WTC11 (cell line): ENCODE data around the gene SH3BP4. TPM values are rescaled to one million over a fixed set of nuclear protein-coding genes. Genes with fewer than 3 reads are reported as not detected.

Source experiments
- ATAC-seq: fragments of 200-7000 bp; cut with Tn5 transposase; 2 replicates; pipeline ENCODE4 v1.10.0; 2021; ENCODE audit warnings: mild to moderate bottlenecking, moderate library complexity
- CTCF ChIA-PET: fragments of 300-600 bp; sonication (Branson Sonifier 250); formaldehyde crosslinking; loops from one replicate; lab custom pipeline; 2021; ENCODE audit warnings: antibody characterized with exemption; lab: Charles Lee
- POLR2A ChIA-PET: fragments of 350-600 bp; sonication (Branson Sonifier 250); formaldehyde crosslinking; loops from one replicate; lab custom pipeline; 2021; ENCODE audit warnings: antibody characterized with exemption; lab: Charles Lee
- DNase-seq: peaks from one replicate; pipeline ENCODE4 v3.0.0; 2021; ENCODE audit warnings: low spot score
- H3K27ac Mint-ChIP-seq: 2 replicates; pipeline ENCODE4 v1.8.0; 2021; ENCODE audit warnings: mixed read lengths
- H3K27me3 Mint-ChIP-seq: 2 replicates; pipeline ENCODE4 v1.8.0; 2021; ENCODE audit warnings: low read depth, mild to moderate bottlenecking, moderate library complexity, mixed read lengths
- H3K36me3 Mint-ChIP-seq: 2 replicates; pipeline ENCODE4 v1.8.0; 2021; ENCODE audit warnings: mixed read lengths
- H3K4me1 Mint-ChIP-seq: 2 replicates; pipeline ENCODE4 v1.8.0; 2022; ENCODE audit warnings: mixed read lengths
- H3K4me3 Mint-ChIP-seq: 2 replicates; pipeline ENCODE4 v1.8.0; 2021; ENCODE audit warnings: mild to moderate bottlenecking, moderate library complexity, mixed read lengths
- H3K9me3 Mint-ChIP-seq: 2 replicates; pipeline ENCODE4 v1.8.0; 2021; ENCODE audit warnings: mixed read lengths
- ATF3 ChIP-seq: sonication (generic); formaldehyde crosslinking; conservative IDR thresholded peaks from 2 replicates; pipeline ENCODE4 v1.8.1; 2022; ENCODE audit warnings: mild to moderate bottlenecking, missing genetic modification reagents
- E2F1 ChIP-seq: sonication (generic); formaldehyde crosslinking; IDR thresholded peaks from 2 replicates; pipeline ENCODE4 v1.8.0; 2022; ENCODE audit warnings: mild to moderate bottlenecking, missing genetic modification reagents
- NFATC4 ChIP-seq: fragments of 250-450 bp; sonication (Bioruptor Pico); IDR thresholded peaks from 2 replicates; pipeline ENCODE4 v1.9.0; 2021; ENCODE audit warnings: mild to moderate bottlenecking
- NFE2L1 ChIP-seq: sonication (generic); formaldehyde crosslinking; IDR thresholded peaks from 2 replicates; pipeline ENCODE4 v1.8.1; 2023; ENCODE audit warnings: missing genetic modification reagents
- NR2C2 ChIP-seq: sonication (generic); formaldehyde crosslinking; IDR thresholded peaks from 2 replicates; pipeline ENCODE4 v1.8.0; 2022; ENCODE audit warnings: mild to moderate bottlenecking, missing genetic modification reagents
- PRRX2 ChIP-seq: fragments of 250-450 bp; sonication (Bioruptor Pico); IDR thresholded peaks from 2 replicates; pipeline ENCODE4 v1.8.0; 2021; ENCODE audit warnings: mild to moderate bottlenecking
- TCF7 ChIP-seq: sonication (generic); formaldehyde crosslinking; IDR thresholded peaks from 2 replicates; pipeline ENCODE4 v1.8.0; 2022; ENCODE audit warnings: mild to moderate bottlenecking, low read depth, missing genetic modification reagents, moderate library complexity
- ZNF138 ChIP-seq: sonication (generic); formaldehyde crosslinking; conservative IDR thresholded peaks from 2 replicates; pipeline ENCODE4 v1.8.1; 2022; ENCODE audit warnings: mild to moderate bottlenecking, moderate library complexity, missing genetic modification reagents
- ZNF232 ChIP-seq: sonication (generic); formaldehyde crosslinking; IDR thresholded peaks from 2 replicates; pipeline ENCODE4 v1.8.0; 2022; ENCODE audit warnings: mild to moderate bottlenecking, missing genetic modification reagents
- total RNA-seq: library from RNA; stranded (reverse); gene quantifications from 3 replicates; pipeline ENCODE4 v1.2.3, GENCODE V29; 2021
- TF ChIP-seq, protein P1 (sequence below): fragments of 250-450 bp; sonication (Bioruptor Pico); IDR thresholded peaks from 2 replicates; pipeline ENCODE4 v1.9.0; 2021; ENCODE audit warnings: mild to moderate bottlenecking, borderline replicate concordance
- TF ChIP-seq, protein P2 (sequence below): sonication (generic); formaldehyde crosslinking; IDR thresholded peaks from 2 replicates; pipeline ENCODE4 v1.8.1; 2022; ENCODE audit warnings: low read depth, mild to moderate bottlenecking, moderate library complexity, missing genetic modification reagents, borderline replicate concordance
- TF ChIP-seq, protein P3 (sequence below): sonication (generic); formaldehyde crosslinking; IDR thresholded peaks from 2 replicates; pipeline ENCODE4 v1.8.0; 2023; ENCODE audit warnings: missing genetic modification reagents
- TF ChIP-seq, protein P4 (sequence below): sonication (generic); formaldehyde crosslinking; IDR thresholded peaks from 2 replicates; pipeline ENCODE4 v1.8.0; 2023; ENCODE audit warnings: missing genetic modification reagents, mild to moderate bottlenecking, borderline replicate concordance

Gene SH3BP4
- total RNA-seq, 1 experiment from 2014 or later, result 44.4 TPM

DNA sequence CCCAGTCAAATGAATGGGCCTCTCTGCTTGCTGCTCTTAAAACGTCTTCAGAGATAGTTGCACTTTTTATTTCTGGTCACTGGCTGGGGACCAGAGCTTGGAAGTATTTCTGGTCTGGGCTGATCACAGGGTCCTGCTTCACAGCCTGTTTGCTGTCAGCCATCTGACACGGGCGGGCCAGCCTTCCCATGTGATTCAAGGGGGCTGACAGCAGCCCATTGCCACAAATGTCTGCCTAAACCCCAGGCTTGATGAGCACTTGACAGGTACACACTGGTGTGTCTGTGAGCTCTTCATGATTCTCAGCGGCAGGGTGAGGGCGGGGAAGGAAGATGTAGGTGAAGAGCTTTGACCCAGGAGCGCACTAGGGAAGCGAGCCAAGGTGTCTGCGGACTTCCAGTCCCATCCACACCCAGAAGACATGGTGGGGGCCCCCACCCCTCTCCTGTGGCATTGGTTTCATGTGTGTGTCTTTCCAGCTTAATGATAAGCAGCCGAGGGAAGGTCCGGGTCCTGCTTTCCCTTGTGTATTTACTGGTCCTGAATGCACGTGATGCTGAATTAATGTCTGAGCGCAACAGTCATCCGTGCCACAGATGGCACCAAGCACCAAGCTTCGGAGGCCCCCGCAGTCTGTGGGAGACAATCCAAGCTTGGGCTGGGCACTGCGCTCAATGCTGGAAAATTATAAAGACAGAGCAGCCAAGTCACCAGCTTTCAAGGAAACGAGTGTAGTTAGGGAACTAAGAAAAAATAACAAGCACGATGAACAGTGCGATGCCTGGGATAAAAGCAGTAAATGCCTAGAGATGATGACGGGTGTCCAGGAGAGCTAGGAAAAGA, 73.3 kb downstream of the SH3BP4 start (continued):
- TF ChIP-seq, protein P1, sequence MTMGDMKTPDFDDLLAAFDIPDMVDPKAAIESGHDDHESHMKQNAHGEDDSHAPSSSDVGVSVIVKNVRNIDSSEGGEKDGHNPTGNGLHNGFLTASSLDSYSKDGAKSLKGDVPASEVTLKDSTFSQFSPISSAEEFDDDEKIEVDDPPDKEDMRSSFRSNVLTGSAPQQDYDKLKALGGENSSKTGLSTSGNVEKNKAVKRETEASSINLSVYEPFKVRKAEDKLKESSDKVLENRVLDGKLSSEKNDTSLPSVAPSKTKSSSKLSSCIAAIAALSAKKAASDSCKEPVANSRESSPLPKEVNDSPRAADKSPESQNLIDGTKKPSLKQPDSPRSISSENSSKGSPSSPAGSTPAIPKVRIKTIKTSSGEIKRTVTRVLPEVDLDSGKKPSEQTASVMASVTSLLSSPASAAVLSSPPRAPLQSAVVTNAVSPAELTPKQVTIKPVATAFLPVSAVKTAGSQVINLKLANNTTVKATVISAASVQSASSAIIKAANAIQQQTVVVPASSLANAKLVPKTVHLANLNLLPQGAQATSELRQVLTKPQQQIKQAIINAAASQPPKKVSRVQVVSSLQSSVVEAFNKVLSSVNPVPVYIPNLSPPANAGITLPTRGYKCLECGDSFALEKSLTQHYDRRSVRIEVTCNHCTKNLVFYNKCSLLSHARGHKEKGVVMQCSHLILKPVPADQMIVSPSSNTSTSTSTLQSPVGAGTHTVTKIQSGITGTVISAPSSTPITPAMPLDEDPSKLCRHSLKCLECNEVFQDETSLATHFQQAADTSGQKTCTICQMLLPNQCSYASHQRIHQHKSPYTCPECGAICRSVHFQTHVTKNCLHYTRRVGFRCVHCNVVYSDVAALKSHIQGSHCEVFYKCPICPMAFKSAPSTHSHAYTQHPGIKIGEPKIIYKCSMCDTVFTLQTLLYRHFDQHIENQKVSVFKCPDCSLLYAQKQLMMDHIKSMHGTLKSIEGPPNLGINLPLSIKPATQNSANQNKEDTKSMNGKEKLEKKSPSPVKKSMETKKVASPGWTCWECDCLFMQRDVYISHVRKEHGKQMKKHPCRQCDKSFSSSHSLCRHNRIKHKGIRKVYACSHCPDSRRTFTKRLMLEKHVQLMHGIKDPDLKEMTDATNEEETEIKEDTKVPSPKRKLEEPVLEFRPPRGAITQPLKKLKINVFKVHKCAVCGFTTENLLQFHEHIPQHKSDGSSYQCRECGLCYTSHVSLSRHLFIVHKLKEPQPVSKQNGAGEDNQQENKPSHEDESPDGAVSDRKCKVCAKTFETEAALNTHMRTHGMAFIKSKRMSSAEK (CRISPR knock-in tag), result no peak
- TF ChIP-seq E2F1 (CRISPR knock-in tag), result no peak
- no peak for TF ChIP-seq ZNF138 (CRISPR knock-in tag)
- TF ChIP-seq NR2C2 (CRISPR knock-in tag), result no peak
- TF ChIP-seq ZNF232 (CRISPR knock-in tag), result no peak
- TF ChIP-seq ATF3 (CRISPR knock-in tag), result no peak
- TF ChIP-seq, all 79 proteins: peak for 0

DNA sequence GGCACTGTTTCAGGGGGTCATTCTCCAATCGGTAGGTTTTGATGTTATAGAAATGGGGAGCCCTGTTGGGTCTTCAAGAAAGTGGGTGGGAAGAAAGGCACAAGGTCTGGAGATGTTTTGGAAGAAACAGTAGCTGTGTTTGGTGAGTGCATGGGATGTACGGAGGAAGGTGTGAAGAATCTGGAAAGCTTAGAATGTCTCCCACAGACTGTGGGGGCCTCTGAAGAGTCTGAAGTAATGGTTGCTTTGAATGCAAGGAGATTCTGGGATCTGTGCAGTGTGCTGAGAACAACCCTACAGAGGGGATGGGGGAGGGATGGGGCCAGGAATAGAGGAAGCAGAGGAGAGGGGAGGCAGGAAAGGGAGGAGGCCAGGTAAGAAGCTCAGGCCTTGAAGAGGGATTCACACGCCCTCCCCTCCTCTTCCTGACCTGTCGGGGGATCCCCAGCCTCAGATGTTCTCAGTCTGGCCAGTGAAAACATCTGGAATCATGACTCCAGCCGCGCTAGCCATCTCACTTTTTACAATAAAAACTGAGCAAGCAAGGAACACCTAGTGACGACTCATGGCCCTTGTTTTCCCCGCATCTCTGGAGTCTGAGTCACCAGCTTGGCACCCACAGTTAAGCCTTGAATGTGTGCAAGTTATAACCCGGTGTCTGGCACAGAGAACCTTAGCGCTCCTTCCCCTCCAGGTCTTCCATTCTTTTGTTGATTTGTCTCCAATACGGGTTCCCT, 74.2 kb downstream of the SH3BP4 start:
- Mint-ChIP-seq H3K9me3 (peaks cover 8% of the 10 kb centered on the region; the same call in 1 of the 2 replicates), H3K36me3 (peaks cover 3% of the 10 kb centered on the region), H3K27ac (peak overlapping the region; percentile 20; the same call in 1 of the 2 replicates), H3K4me3 (no peak overlapping the region), H3K27me3 (no peaks in the 10 kb centered on the region), H3K4me1 (peaks cover 41% of the 10 kb centered on the region)
- no peak for ATAC-seq
- TF ChIP-seq TCF7 (CRISPR knock-in tag), result no peak
- TF ChIP-seq PRRX2 (CRISPR knock-in tag), result no peak
- TF ChIP-seq, protein P2, sequence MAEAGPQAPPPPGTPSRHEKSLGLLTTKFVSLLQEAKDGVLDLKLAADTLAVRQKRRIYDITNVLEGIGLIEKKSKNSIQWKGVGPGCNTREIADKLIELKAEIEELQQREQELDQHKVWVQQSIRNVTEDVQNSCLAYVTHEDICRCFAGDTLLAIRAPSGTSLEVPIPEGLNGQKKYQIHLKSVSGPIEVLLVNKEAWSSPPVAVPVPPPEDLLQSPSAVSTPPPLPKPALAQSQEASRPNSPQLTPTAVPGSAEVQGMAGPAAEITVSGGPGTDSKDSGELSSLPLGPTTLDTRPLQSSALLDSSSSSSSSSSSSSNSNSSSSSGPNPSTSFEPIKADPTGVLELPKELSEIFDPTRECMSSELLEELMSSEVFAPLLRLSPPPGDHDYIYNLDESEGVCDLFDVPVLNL (CRISPR knock-in tag), result no peak
- no peak for TF ChIP-seq NFATC4 (CRISPR knock-in tag)
- TF ChIP-seq NFE2L1 (CRISPR knock-in tag), result no peak
- TF ChIP-seq, protein P3, sequence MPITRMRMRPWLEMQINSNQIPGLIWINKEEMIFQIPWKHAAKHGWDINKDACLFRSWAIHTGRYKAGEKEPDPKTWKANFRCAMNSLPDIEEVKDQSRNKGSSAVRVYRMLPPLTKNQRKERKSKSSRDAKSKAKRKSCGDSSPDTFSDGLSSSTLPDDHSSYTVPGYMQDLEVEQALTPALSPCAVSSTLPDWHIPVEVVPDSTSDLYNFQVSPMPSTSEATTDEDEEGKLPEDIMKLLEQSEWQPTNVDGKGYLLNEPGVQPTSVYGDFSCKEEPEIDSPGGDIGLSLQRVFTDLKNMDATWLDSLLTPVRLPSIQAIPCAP (CRISPR knock-in tag), result no peak
- TF ChIP-seq, protein P4, sequence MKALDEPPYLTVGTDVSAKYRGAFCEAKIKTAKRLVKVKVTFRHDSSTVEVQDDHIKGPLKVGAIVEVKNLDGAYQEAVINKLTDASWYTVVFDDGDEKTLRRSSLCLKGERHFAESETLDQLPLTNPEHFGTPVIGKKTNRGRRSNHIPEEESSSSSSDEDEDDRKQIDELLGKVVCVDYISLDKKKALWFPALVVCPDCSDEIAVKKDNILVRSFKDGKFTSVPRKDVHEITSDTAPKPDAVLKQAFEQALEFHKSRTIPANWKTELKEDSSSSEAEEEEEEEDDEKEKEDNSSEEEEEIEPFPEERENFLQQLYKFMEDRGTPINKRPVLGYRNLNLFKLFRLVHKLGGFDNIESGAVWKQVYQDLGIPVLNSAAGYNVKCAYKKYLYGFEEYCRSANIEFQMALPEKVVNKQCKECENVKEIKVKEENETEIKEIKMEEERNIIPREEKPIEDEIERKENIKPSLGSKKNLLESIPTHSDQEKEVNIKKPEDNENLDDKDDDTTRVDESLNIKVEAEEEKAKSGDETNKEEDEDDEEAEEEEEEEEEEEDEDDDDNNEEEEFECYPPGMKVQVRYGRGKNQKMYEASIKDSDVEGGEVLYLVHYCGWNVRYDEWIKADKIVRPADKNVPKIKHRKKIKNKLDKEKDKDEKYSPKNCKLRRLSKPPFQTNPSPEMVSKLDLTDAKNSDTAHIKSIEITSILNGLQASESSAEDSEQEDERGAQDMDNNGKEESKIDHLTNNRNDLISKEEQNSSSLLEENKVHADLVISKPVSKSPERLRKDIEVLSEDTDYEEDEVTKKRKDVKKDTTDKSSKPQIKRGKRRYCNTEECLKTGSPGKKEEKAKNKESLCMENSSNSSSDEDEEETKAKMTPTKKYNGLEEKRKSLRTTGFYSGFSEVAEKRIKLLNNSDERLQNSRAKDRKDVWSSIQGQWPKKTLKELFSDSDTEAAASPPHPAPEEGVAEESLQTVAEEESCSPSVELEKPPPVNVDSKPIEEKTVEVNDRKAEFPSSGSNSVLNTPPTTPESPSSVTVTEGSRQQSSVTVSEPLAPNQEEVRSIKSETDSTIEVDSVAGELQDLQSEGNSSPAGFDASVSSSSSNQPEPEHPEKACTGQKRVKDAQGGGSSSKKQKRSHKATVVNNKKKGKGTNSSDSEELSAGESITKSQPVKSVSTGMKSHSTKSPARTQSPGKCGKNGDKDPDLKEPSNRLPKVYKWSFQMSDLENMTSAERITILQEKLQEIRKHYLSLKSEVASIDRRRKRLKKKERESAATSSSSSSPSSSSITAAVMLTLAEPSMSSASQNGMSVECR (CRISPR knock-in tag), result no peak
- no peak for DNase-seq
- ChIA-PET CTCF (interaction anchor here (0.6 to 1.2 kb wide), 2 partner anchors 81 to 490 kb away, joined by 3 to 4 read pairs; no protein-coding TSS in a partner anchor), POLR2A (no interaction called here)
